Fibroblast of skin of back (primary cell): ENCODE measurements around the gene SNRPA. TPM values are rescaled to one million over a fixed set of nuclear protein-coding genes. Genes with fewer than 3 reads are reported as not detected.
A peak's percentile ranks its signal among the peaks of the same experiment; 100 is the strongest.

Source experiments
- DNase-seq: peaks from one replicate; pipeline ENCODE4 v3.0.0-alpha.2; 2013
- polyA plus RNA-seq, 2 experiments: library from polyadenylated mRNA; unstranded; fragments of 120-200 nt; gene quantifications; one replicate each; pipeline ENCODE4 v1.2.1, GENCODE V29; 2013; ENCODE audit not compliant: insufficient read length in 2 of 2

SNRPA gene
- 128 TPM for polyA plus RNA-seq (2013, experiment 1 of 2; ENCODE audit: insufficient read length)
- 81.3 TPM for polyA plus RNA-seq (2013, experiment 2 of 2; ENCODE audit: insufficient read length)

DNA sequence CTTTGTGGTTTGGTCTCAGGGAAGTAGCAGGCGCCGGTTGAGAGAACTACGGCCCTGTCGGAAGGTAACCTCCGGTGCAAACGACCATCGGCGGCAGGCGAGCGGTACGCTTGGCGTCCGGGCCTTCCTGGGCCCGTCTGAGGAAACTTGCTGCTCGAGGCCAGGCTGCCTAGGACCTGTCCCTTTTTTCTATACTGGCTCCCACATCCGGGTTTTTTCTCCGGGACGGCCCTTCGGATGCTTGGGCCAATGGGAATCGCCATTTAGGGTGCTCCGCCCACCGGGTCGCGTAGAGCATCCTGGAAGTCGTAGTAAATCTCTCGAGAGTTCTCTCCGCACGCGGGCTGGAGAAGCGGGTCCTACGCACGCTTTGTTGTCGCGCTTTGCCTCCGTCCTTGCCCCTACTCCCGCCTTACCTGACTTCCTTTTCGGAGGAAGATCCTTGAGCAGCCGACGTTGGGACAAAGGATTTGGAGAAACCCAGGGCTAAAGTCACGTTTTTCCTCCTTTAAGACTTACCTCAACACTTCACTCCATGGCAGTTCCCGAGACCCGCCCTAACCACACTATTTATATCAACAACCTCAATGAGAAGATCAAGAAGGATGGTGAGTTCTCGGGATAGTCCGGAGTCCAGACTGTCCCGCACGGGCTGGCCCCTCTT, at the start of gene SNRPA:
SNRPA (plus strand) TSS at position 330 of the 664 bp plus-strand sequence; CDS start at position 536, 206 bp downstream.
- DNase-seq, result peak; percentile 98

- DNase-seq, result no peak
Observed at GRCh38 chr19:40701758-40702157, 49.2 kb upstream of the SNRPA start.

GRCh38 chr19:40702337-40703012, 48.5 kb upstream of the SNRPA start:
- no peak for DNase-seq

- DNase-seq, result no peak
Observed at GRCh38 chr19:40703029-40703755, 47.8 kb upstream of the SNRPA start.

DNA sequence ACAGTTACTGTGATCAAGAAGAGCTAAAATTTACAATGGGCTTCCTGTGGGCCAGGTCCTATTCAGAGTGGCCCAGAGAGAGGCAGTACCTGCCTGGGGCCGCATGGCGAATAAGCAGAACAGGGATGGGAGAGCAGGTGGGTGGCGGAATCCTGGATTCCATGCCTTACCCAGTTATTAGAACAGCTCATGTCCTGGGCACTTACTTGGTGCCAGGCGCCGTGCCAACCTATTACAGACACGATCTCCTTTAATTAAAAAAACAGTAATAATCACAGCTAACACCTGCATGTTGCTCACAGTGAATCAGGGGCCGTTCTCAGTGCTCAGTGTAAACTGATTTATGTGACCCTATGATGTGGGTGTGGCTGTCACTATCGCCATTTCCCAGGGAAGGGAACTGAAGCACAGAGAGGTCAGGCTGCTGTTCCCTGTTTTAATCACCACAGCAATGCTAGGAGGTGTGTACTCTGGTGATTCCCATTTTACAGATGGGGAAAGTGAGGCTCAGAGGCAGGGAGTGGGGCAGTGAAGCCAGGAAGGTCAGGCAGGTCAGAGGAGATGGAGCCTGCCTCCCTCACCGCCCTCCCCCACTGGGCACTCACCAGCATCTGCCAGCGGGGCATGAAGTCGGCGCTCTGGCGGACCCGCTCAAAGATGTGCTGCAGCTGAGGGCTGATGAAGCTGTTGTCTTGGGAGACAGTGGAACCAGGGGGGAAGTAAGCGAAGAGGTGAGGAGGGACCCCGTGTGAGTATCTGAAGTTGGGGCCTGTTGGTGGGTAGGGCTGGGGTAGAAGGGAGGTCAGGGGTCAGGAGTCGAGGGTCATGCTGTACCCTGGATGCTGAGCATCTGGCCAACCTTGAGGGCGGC, 46.3 kb upstream of the SNRPA start:
- DNase-seq, result no peak

- DNase-seq, result no peak
Observed at GRCh38 chr19:40705362-40705651, 45.7 kb upstream of the SNRPA start.

DNA sequence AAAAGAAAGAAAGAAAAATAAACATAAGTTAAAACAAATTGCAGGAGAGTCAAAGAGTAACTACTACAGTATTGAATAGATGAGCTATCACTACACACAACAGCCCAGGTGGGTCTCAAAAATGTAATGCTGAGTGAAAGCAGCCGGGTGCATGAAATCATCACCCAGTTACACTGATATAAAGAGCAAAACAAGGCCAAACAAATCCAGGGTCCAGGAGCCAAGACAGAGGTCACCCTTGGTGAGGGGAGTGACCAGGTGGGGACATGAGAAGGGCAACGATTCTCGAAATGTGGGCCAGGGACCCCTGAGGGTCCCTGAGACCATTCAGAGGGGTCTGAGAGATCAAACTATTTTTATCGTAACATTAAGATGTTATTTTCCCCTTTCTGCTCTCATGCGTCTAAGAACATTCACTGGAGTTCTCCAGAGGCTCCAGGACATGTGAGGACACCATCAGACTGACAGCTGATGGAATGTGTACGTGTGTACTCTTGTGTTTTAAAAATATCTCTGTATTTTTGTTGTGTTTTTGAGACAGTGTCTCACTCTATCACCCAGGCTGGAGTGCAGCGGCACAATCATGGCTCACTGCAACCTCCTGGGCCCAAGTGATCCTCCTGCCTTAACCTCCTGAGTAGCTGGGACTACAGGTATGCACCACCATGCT, 44.9 kb upstream of the SNRPA start:
- no peak for DNase-seq

DNA sequence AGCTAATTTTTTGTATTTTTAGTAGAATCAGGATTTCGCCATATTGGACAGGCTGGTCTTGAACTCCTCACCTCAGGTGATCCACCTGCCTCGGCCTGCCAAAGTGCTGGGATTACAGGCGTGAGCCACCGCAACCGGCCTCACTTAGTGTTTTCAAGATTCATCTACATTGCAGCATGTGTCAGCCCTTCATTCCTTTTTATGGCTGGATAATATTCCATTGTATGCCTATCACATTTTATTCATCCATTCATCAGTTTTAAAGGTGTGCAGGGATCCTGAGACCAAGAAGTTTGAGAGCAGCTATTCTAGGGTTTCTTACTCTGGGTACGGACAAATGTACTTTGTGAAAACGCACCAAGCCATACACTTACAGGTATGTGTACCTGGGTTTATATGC, 43.4 kb upstream of the SNRPA start:
- no peak for DNase-seq

DNA sequence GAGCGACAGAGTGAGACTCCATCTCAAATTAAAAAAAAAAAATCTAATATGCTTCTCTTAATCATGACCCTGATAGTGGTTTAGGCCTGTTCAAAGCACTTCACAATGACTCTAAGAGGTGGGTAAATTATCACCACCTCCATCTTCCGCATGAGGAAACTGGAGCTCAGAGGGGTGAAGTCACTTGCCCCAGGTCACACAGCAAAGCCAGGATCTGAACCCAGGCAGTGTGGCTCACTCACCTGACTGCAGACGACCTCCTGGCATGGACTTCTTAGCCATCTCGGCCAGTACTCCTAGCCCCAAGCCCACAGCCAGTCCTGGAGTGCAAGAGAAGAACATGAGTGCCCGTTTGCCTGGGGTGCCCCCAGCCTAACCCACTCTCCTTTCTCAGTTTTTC, 41.2 kb upstream of the SNRPA start:
- no peak for DNase-seq

- no peak for DNase-seq
Observed at GRCh38 chr19:40713939-40714338, 37.1 kb upstream of the SNRPA start.

DNA sequence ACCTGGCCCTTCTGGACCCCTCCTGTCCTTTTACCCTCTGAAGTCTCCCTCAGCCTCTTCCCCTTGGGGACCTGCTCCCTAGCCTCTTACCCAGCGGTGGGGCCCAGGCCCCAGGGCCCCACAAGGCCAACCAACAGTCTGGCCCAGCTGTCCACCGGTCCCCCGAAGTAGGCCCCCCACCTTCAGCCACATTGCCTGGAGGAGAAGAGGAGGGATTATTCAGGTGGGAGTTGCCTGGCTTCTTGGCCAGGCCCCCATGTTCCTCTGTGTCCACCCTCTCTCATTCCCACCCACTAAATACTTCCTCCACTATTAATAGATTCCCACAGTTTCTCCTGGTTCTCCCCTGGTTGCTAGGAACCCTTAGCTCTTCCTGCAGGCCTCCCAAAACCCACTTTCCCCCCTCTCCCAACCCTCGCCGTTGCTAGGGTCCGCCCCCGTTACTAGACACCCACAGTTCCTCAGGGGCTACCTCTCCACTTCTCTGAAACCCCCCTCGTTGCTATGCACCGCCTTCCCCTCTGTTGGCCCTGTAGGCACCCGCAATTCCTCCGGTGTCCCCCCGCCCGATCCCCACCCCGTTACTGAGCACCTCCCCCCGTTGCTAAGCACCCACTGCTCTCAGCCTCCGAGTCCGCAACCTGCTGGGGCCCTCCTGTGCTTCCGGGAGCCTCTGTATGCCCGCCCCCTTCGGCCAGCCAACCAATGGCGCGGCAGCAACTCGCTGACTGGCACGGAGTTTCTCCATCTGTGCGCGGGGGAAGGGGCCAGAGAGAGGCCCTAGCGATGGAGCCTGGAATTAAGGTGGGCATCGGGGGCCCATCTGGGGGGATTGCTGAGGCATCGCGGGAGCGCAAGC, 36.3 kb upstream of the SNRPA start:
- peak; percentile 88 for DNase-seq

DNA sequence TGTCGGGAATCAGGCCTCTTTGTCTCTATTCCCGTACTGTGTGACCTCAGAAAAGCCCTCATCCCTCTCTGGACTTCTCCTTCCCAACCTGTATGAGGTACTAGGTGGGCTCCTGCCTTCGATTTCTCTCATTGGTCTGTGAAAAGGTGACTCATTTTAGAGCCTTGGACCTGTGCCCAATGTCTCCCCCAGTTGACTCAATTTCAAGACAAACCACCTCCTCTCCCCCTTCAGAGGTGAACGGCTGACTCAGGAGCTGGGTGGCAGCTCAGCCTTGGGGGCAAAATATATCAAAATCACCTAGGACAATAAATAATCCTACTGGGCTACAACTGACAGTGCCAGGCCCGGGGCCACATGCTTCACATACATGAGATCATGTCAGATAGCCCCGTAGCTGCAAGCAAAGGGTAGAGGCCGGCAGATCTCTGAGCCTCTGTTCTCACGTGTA, 34.9 kb upstream of the SNRPA start:
- no peak for DNase-seq

GRCh38 chr19:40716482-40717324, 34.3 kb upstream of the SNRPA start, which contains the start of the genes COQ8B and ITPKC:
COQ8B (minus strand) TSS chr19:40716886; CDS start chr19:40714632, 2,254 bp downstream.
ITPKC (plus strand) TSS chr19:40717112; CDS start chr19:40717136, 24 bp downstream.
- DNase-seq, result peak; percentile 98

DNA sequence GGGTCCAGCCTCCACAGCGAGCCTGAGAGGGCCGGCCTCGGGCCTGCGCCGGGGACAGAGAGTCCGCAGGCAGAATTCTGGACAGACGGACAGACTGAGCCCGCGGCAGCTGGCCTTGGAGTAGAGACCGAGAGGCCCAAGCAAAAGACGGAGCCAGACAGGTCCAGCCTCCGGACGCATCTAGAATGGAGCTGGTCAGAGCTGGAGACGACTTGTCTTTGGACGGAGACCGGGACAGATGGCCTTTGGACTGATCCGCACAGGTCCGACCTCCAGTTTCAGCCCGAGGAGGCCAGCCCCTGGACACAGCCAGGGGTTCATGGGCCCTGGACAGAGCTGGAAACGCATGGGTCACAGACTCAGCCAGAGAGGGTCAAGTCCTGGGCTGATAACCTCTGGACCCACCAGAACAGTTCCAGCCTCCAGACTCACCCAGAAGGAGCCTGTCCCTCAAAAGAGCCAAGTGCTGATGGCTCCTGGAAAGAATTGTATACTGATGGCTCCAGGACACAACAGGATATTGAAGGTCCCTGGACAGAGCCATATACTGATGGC, 33.6 kb upstream of the SNRPA start:
- DNase-seq, result no peak

- DNase-seq, result no peak
Observed at GRCh38 chr19:40717880-40718773, 32.9 kb upstream of the SNRPA start.

- DNase-seq, result peak; percentile 17
Observed at GRCh38 chr19:40718774-40719391, 32.1 kb upstream of the SNRPA start.

DNA sequence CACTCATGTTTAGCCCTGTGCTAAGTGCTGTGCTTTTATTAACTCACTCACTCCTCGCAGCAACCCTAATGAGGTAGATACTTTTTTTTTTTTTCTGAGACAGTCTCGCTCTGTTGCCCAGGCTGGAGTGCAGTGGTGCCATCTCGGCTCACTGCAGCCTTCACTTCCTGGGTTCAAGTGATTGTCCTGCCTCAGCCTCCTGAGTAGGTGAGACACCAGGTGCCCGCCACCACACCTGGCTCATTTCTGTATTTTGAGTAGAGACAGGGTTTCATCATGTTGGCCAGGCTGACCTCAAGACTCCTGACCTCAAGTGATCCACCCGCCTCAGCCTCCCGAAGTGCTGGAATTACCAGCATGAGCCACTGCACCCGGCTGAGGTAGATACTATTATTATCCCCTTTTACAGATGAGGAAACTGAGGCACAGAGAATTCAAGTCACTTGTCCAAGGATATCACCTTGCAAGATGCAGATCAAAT, 31.5 kb upstream of the SNRPA start:
- no peak for DNase-seq

DNA sequence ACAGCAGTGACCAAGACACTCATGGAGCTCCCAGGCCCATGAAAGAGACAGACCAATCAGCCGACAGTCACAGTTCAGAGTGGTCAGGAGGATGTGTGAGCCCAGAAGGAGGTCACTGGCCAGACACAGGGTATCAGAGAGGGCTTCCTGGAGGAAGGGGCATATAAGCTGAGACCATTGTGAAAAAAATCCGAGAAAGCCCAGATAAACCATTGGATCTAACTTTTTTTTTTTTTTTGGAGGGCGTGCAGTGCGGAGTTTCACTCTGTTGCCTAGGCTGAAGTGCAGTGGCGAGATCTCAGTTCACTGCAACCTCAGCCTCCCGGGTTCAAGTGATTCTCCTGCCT, 29.9 kb upstream of the SNRPA start:
- no peak for DNase-seq
